GM13977 (cell line): ENCODE measurements around the gene HIBADH.

ENCODE experiments used
- DNase-seq: peaks from one replicate; pipeline ENCODE4 v3.0.0; 2012; ENCODE audit warnings: low spot score
- CTCF ChIP-seq: IDR thresholded peaks from 2 replicates; pipeline ENCODE4 v1.5.1; 2012; ENCODE audit warnings: mild to moderate bottlenecking, control low read depth; ENCODE audit not compliant: insufficient read depth; ENCODE audit errors: extremely low read depth, missing control alignments
- in situ Hi-C: fragments of 300-500 bp; cut with MboI; formaldehyde crosslinking; loops from one replicate; pipeline ENCODE4 v1.12.0; 2022; ENCODE audit warnings: low sequenced_read_pairs, low pct_unique_long_range_greater_than_20kb, mixed read lengths, inconsistent platforms; ENCODE audit not compliant: unreplicated experiment

HIBADH gene

GRCh38 chr7:27670177-27670576 lies 7.5 kb upstream of the HIBADH start:
- TF ChIP-seq CTCF = no peak
- in situ Hi-C loops = no loop called here
- no peak for DNase-seq

DNA sequence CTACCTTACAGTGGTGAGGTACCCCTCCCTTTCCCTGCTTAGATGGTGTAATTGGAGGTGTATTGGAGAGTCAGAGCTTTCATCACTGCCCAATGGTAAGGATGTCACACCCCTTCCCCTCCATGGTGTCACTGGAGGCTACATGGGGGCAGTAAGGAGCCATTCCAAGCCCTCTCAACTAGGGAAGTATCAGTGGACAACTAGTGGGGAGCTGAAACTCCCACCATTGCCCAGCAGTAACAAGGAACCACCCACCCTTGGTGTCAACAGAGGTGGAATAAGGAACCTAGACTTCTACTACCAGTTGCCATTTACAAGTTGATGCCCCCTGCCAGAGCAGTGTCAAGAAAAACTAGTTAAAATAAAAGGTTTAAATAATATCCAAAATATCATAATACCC lies 2.8 kb upstream of the HIBADH start:
- in situ Hi-C loops = no loop called here
- no peak for DNase-seq
- no peak for TF ChIP-seq CTCF

GRCh38 chr7:27663989-27664331 lies 1.3 kb upstream of the HIBADH start:
- TF ChIP-seq CTCF = no peak
- no peak for DNase-seq
- in situ Hi-C loops = no loop called here

- in situ Hi-C loops = no loop called here
- peak; percentile 33 for TF ChIP-seq CTCF
- peak; percentile 43 for DNase-seq
Observed at GRCh38 chr7:27661811-27662489, 733 bp downstream of the HIBADH start.

DNA sequence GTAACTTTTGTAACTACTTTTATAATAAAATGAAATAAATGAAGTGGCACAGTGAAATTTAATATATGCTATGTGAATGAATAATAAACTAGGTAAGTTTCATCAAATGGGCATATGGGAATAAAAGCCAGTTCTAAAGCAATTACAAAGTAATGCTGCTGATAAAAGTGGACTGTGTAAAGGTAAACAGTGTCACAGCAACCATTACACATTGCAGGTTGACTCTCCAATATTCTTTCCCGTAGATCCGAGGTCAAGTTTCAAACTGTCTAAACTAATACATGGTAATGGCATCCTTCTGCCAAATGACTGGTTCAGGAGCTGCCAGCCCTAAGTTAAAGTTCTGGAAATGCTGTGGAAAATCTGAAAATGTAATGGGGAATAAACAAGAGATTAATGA lies 6.0 kb downstream of the HIBADH start:
- no peak for TF ChIP-seq CTCF
- in situ Hi-C loops = no loop called here
- DNase-seq = no peak

DNA sequence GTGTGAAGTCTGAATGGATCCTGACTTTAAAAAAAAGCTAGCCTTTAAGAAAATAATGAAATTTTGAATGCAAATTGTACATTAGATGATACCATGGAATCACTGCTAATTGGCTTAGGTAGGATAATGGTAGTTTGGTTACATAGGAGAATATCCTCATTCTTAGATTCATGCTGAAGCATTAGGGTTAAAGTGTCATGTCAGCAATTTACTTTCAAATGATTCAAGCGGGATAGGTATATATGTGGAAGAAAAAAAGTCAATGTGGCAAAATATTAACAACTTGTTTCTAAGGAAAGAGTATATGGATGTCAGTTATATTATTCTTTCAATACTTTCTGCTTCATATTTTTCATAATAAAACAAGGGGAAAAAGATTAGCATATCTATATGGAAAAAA lies 7.5 kb downstream of the HIBADH start:
- DNase-seq = no peak
- in situ Hi-C loops = no loop called here
- TF ChIP-seq CTCF = no peak

DNA sequence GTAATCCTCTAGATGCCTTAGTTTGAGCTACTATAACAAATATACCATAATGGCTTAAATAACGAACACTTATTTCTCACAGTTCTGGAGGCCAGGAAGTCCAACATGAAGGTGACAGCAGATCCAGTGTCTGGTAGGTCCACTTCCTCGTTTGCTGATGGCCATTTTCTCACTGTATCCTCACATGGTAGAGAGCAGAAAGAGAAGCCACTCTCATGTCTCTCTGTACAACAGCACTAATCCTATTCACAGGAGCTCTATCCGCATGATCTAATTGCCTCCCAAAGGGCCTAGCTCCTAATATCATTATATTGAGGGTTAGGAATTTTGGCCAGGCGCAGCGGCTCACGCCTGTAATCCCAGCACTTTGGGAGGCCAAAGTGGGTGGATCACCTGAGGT lies 10.2 kb downstream of the HIBADH start:
- in situ Hi-C loops = no loop called here
- no peak for DNase-seq
- no peak for TF ChIP-seq CTCF
